ENCODE results near the gene CENPB.

Gene CENPB

DNA sequence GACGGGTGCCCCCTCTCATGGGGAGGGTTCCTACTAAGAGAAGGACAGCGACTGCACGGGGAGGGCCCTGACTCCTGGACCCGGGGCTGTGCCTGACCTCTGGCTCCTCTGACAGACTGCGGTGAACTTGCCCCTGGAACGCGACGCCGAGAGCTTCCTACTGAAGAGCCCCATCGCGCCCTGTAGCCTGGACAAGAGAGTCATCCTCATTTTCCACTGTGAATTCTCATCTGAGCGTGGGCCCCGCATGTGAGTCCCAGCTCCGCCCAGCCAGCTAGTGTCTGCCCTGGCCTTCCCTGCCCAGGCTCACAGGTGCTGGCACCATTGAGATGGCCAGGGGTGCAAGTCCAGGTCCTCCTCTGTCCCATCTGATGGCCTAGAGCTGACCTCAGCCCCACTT lies 16.7 kb upstream of the CENPB start:
- DNase-seq (ENCODE audit: low read depth in 1 of 2, low spot score in 1 of 2): no peak
- in situ Hi-C loops (cut with HindIII; ENCODE audit: low pct_unique_long_range_greater_than_20kb, low sequenced_read_pairs): no loop called here
- TF ChIP-seq JUND (IDR thresholded peaks at IDR 0.05; ENCODE audit: low read depth): no peak

DNA sequence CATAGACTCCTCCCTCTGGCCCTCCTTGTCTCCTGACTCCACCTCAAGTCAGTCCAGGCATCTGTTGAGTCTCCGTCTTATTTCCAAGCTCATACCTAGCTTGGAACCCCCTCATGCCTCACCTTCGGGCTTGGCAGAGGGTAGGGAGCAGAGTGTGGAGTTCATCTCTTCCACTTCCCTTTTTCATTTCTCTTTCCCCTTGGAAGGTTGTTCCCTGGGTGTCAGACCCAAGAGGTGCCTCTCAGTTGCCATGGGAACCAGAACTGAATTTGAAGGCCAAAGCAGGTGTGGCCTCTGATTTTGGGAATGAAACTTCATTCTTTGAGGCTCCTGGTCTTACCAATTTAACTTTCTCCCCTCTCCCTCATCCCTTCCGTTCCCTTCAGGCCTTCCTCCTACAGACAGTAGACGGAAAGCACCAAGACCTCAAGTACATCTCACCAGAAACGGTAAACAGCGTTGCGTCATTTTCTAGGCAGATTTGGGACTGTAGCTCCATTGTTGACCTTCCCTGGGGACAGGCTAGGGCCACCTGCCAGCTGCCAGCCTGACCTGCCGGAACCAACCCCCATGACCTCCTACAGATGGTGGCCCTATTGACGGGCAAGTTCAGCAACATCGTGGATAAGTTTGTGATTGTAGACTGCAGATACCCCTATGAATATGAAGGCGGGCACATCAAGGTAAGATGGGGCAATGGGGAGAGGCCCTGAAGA lies 16.1 kb upstream of the CENPB start:
- no peak for DNase-seq (ENCODE audit: low read depth in 1 of 2, low spot score in 1 of 2)
- TF ChIP-seq JUND (IDR thresholded peaks at IDR 0.05; ENCODE audit: low read depth): no peak
- in situ Hi-C loops (cut with HindIII; ENCODE audit: low pct_unique_long_range_greater_than_20kb, low sequenced_read_pairs): no loop called here

DNA sequence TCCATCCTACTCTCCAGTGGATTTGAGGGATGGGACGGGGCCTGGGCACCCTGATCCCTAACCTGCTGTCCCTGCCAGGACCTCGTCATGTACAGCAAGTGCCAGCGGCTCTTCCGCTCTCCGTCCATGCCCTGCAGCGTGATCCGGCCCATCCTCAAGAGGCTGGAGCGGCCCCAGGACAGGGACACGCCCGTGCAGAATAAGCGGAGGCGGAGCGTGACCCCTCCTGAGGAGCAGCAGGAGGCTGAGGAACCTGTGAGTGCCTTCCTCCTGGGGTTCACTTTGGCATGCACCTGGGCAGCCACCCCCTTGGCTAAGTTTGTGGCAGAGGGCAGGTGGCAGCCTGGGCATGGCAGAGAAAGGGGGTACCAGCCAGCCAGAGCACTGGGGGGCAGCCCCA lies 15.3 kb upstream of the CENPB start:
- in situ Hi-C loops (cut with HindIII; ENCODE audit: low pct_unique_long_range_greater_than_20kb, low sequenced_read_pairs): no loop called here
- no peak for DNase-seq (ENCODE audit: low read depth in 1 of 2, low spot score in 1 of 2)
- TF ChIP-seq JUND (IDR thresholded peaks at IDR 0.05; ENCODE audit: low read depth): no peak

DNA sequence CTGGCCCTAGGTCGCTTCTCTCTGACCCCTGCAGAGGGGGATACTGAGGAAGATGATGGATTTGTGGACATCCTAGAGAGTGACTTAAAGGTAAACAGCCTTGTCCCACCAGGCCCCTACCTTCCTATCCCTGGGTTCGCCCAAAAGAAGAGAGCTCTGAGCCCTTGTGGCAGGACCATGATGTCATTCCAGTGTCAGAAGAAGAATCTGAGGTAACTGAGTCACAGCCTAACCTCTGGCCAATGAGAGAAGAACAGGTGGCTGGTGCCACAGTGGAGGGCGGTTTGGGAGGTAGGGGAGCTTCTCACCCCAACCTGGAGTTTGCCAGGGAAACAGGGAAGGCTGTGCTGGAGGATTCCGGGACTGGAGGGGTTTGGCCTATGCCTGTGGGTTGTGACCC lies 14.8 kb upstream of the CENPB start:
- no peak for DNase-seq (ENCODE audit: low read depth in 1 of 2, low spot score in 1 of 2)
- in situ Hi-C loops (cut with HindIII; ENCODE audit: low pct_unique_long_range_greater_than_20kb, low sequenced_read_pairs): no loop called here
- TF ChIP-seq JUND (IDR thresholded peaks at IDR 0.05; ENCODE audit: low read depth): no peak

DNA sequence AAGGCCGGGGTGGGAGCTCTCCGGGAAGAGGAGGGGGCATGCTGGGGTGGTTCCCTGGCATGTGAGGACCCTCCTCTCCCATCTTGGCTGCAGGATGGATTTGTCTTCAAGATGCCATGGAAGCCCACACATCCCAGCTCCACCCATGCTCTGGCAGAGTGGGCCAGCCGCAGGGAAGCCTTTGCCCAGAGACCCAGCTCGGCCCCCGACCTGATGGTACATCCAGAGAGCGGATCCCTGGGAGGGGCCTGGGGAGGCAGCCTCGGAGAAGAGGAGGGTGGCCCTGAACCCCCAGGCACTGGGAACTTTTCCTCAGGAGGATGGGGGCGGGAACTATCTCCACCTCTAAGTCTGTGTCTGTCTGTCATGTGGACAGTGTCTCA lies 14.3 kb upstream of the CENPB start:
- no peak for DNase-seq (ENCODE audit: low read depth in 1 of 2, low spot score in 1 of 2)
- no peak for TF ChIP-seq JUND (IDR thresholded peaks at IDR 0.05; ENCODE audit: low read depth)
- in situ Hi-C loops (cut with HindIII; ENCODE audit: low pct_unique_long_range_greater_than_20kb, low sequenced_read_pairs): no loop called here

DNA sequence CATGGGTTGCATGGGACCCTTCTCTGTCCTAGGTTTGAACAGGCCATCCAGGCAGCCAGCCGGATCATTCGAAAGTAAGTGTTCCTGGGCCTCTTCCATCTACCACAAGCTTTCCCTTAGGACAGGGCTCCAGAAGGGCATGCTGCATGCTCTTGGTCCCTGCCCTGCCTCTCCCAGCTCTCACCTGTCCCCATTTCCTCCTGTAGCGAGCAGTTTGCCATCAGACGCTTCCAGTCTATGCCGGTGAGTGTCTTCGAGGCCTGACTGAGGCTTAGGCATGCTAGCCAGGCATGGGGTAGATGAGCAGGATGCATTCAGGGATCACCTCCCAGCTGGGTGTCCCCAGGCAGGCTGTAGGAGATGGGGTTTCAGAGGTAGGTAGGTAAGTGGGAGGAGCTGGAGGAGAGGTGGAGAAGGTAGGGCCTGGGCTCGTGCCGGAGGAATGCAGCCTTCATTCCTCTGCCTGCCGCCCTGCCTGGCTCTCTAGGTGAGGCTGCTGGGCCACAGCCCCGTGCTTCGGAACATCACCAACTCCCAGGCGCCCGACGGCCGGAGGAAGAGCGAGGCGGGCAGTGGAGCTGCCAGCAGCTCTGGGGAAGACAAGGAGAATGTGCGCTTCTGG lies 13.8 kb upstream of the CENPB start:
- no peak for DNase-seq (ENCODE audit: low read depth in 1 of 2, low spot score in 1 of 2)
- TF ChIP-seq JUND (IDR thresholded peaks at IDR 0.05; ENCODE audit: low read depth): no peak
- in situ Hi-C loops (cut with HindIII; ENCODE audit: low pct_unique_long_range_greater_than_20kb, low sequenced_read_pairs): no loop called here

DNA sequence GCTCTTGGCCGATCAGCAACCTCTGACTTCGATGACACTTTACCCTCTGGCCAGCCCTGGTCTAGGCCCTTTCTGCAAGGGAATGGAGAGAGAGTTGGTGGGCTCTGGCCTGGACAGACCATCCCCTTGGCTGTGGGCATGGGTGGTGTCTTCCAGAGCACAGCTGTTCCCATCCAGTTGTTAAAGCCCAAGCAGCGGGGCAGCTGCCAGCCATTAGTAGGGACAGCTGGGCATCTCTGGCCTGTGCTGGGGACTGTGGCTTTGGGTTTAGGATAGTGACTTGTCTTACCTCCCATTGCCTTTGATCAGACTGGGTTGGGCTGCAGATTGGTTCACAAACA lies 12.3 kb upstream of the CENPB start:
- DNase-seq (ENCODE audit: low read depth in 1 of 2, low spot score in 1 of 2): no peak
- in situ Hi-C loops (cut with HindIII; ENCODE audit: low pct_unique_long_range_greater_than_20kb, low sequenced_read_pairs): no loop called here
- TF ChIP-seq JUND (IDR thresholded peaks at IDR 0.05; ENCODE audit: low read depth): no peak

DNA sequence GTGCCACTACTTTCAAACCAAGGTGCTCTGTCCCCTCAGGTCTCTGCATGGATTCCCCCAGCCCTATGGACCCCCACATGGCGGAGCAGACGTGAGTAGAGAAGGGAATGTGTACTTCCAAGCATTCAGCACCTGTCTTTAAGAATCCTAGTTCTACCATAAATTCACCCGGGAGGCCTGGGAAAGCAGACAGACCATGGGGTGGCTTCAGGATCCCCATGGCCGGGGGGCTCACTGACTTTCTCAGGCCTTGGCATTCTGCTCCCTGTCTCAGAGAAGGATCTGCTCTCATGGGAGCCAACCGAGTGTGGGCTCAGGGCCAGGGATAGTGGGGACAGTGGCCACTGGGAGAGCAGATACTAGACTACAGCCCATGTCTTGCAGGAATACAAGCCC lies 11.8 kb upstream of the CENPB start:
- in situ Hi-C loops (cut with HindIII; ENCODE audit: low pct_unique_long_range_greater_than_20kb, low sequenced_read_pairs): no loop called here
- no peak for DNase-seq (ENCODE audit: low read depth in 1 of 2, low spot score in 1 of 2)
- no peak for TF ChIP-seq JUND (IDR thresholded peaks at IDR 0.05; ENCODE audit: low read depth)

DNA sequence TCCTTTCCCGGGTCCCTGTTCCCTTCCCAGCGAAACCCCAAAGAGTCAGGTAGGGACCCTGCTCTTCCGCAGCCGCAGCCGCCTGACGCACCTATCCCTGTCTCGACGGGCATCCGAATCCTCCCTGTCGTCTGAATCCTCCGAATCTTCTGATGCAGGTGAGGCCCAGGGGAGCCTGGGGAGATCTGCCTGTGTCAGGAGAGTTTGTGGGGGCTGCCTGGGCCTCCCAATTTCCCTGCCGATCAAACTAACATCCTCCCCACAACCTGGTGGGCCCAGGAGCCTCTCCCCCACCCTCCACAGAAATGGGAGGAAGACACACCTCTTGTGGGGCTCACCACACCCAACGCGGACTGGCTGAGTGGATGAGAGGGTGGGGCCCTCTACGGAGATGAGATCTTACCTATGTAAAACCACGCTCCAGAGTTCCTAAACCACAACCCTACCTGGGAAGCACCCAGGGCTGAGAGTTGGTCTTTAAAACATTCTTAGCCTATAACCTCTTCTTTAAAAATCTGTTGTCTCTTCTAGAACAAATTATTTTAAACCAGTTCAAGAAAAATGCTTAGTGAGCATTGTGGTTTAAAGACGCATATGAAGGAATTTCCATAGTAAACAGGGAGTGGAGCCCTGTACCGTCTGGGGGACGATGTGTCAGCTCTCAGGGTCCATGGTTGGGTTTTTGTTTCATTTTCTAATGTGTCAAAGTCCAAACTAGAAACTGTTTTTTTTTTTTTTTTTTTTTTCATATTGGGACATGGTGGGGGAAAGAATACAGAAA lies 11.2 kb upstream of the CENPB start:
- DNase-seq (ENCODE audit: low read depth in 1 of 2, low spot score in 1 of 2): peak in 1 of 2 experiments; percentile 40
- in situ Hi-C loops (cut with HindIII; ENCODE audit: low pct_unique_long_range_greater_than_20kb, low sequenced_read_pairs): no loop called here
- no peak for TF ChIP-seq JUND (IDR thresholded peaks at IDR 0.05; ENCODE audit: low read depth)

DNA sequence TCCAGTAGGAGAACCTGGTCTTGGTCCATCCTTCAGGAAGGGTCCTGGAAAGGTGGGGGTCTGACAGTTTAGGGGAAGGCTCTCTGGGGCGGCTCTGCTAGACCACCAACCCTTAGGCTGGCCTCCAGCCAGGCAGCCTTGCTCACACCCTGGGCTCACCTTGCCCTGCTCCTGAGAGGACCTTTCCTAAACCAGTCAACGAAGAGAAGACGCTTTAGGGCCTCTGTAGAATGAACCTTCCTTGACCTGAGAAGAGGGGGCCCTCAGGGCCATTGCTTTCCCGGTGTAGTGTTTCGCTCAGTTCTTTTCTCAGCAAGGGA lies 10.6 kb upstream of the CENPB start:
- no peak for TF ChIP-seq JUND (IDR thresholded peaks at IDR 0.05; ENCODE audit: low read depth)
- in situ Hi-C loops (cut with HindIII; ENCODE audit: low pct_unique_long_range_greater_than_20kb, low sequenced_read_pairs): no loop called here
- DNase-seq (ENCODE audit: low read depth in 1 of 2, low spot score in 1 of 2): no peak

DNA sequence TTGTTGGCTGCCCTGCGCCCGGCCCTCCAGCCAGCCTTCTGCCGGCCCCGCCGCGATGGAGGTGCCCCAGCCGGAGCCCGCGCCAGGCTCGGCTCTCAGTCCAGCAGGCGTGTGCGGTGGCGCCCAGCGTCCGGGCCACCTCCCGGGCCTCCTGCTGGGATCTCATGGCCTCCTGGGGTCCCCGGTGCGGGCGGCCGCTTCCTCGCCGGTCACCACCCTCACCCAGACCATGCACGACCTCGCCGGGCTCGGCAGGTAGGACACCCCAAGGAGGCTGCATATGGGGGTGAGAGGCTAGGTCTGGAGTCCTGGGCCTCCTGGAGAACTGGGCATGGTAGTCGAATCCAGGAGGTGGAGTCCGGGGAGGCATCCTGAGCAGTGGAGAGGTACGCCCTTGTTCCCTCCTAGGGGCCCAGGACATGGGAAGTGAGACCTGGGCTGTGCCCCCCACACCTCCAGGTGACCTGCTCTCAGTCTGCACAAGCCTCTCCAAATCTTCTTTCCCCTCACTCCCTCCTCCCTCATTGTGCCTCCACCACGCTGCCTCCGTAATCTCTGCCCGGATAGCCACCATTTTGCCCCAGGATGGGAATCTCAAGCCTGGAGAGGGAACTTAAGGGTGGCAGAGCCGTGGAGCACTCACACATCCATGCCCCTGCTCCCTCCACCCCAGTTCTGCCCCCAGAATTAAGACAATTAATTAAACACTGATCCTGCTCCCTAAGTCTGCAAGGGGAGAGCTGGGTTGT lies 10.1 kb upstream of the CENPB start:
- no peak for DNase-seq (ENCODE audit: low read depth in 1 of 2, low spot score in 1 of 2)
- no peak for TF ChIP-seq JUND (IDR thresholded peaks at IDR 0.05; ENCODE audit: low read depth)
- in situ Hi-C loops (cut with HindIII; ENCODE audit: low pct_unique_long_range_greater_than_20kb, low sequenced_read_pairs): no loop called here

DNA sequence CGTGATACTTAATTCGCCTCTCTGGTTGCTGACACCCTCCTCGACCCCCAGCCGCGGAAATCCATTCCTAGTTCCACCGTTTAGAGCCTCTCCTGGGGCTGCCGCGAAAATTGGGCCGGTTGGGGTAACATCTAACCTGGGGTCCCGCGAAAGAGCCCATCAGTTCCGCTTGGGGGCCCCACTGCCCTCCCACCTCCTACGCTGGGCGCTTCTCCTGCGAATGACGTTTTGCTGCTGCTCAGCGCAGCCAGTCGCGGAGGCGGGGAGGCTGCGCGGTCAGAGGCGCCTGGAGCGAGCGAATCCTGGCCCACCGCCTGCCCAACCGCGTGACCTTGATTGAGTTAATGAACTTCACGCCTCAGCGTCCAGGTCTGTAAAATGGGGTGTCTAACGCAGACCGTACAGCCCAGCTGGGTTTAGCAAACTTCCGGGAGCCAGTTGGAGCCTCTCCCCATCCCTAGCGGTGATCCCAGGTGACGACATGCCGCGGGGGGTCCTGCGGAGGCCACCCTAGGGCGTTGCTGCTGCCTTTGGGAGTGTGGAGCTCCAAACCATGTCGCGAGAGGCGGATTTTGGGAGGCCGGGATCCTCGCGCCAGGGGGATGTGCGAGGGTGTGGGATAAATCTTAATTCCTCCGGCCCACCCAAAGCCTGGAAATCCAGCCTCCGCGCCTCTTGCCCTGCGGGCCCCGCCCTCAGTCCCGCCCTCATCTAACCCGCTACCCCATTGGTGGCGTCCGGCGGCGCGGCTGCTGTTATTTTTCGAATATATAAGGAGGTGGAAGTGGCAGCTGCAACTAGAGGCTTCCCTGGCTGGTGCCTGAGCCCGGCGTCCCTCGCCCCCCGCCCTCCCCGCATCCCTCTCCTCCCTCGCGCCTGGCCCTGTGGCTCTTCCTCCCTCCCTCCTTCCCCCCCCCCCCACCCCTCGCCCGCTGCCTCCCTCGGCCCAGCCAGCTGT lies 9.2 kb upstream of the CENPB start, which contains the start of gene CDC25B:
CDC25B (plus strand) TSS at position 800 of the 958 bp plus-strand sequence. CDS start 222 bp downstream, outside the sequence.
- in situ Hi-C loops (cut with HindIII; ENCODE audit: low pct_unique_long_range_greater_than_20kb, low sequenced_read_pairs): no loop called here
- peak; percentile 92 to 95 for DNase-seq (ENCODE audit: low read depth in 1 of 2, low spot score in 1 of 2)
- TF ChIP-seq JUND (IDR thresholded peaks at IDR 0.05; ENCODE audit: low read depth): no peak
